ENCODE data around the gene CH25H.
A peak's percentile ranks its signal among the peaks of the same experiment; 100 is the strongest.

CH25H gene

GRCh38 chr10:89160339-89160738 lies 46.8 kb downstream of the CH25H start:
- TF ChIP-seq CTCF (IDR thresholded peaks at IDR 0.05; ENCODE audit: low read depth, low read length) = no peak
- H3K4me3 ChIP-seq (ENCODE audit: low read depth, low read length) = no peak overlapping the region
- no peak for DNase-seq (ENCODE audit: low read depth, low spot score)
- in situ Hi-C loops (cut with HindIII; ENCODE audit: low sequenced_read_pairs) = no loop called here

DNA sequence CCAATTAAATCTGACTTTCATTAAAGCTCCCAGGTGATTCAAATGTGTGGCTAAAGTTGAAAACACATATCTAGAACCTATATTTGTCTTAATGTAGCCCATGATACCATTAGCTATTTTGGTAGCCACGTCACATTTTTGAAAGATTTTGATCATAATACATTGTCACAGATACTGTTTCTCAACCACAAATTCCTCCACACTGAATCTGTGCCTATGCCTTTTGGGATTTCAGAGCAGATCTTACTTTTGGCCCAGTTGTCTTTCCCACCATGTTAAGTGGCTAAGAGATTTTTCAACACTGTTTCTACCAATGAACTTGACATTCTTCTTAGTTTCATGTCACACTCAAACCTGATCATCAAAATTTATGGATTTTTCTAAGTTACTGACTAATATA lies 47.4 kb downstream of the CH25H start:
- no peak for TF ChIP-seq CTCF (IDR thresholded peaks at IDR 0.05; ENCODE audit: low read depth, low read length)
- DNase-seq (ENCODE audit: low read depth, low spot score) = no peak
- in situ Hi-C loops (cut with HindIII; ENCODE audit: low sequenced_read_pairs) = no loop called here
- no peak overlapping the region for H3K4me3 ChIP-seq (ENCODE audit: low read depth, low read length)

- DNase-seq (ENCODE audit: low read depth, low spot score) = no peak
- in situ Hi-C loops (cut with HindIII; ENCODE audit: low sequenced_read_pairs) = no loop called here
- TF ChIP-seq CTCF (IDR thresholded peaks at IDR 0.05; ENCODE audit: low read depth, low read length) = no peak
- no peak overlapping the region for H3K4me3 ChIP-seq (ENCODE audit: low read depth, low read length)
Observed at GRCh38 chr10:89159316-89159715, 47.8 kb downstream of the CH25H start.

DNA sequence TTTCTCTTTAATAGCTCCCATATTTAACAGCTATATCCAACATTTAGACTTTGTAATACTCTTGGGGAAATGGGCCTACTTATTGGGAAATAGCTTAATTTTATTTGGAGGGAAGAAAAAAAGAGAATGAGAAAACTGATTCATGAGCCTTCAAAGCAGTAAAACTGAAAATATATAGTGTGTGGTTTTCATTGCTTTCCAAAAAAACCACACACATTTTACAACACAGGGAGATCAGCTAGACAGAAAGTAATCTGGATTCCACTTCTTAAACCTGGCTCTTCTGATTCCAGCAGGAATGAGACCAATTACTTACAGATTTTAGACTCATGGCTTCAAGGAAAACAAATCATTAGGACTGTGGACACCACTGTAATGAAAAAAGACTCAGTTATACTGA lies 48.7 kb downstream of the CH25H start:
- no peak for TF ChIP-seq CTCF (IDR thresholded peaks at IDR 0.05; ENCODE audit: low read depth, low read length)
- peak; percentile 71 for DNase-seq (ENCODE audit: low read depth, low spot score)
- in situ Hi-C loops (cut with HindIII; ENCODE audit: low sequenced_read_pairs) = no loop called here
- H3K4me3 ChIP-seq (ENCODE audit: low read depth, low read length) = no peak overlapping the region

DNA sequence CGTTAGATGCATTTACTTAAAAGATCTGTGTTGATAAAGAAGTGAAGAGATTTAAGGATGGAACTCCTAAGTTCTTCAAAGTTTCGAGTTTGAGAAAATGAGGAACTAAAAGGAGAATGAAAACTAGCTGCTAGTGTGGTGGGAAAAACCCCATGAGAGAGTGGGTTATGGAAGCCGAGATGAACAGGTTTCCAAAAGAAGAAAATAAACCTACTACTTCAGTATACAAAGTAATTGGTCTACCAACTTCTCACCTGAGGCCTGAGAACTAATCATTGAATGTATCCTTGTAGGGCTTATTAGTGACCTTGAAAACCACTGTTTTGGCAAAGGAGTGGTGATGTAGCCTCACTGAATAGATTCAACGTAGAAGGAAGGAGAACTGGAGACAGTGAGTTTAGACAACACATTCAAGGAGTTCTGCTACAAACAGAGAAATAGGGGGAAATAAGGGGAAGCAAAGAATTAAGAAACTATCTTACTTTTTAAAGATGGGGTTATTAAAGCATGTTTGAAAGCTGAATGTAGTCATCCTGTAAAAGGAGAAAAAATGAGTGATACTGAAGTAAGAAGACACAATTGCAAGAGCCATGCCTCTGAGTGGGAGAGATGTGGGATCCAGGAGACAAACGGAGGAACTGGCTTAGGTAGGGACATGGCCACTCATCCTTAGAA lies 50.8 kb downstream of the CH25H start:
- no peak for TF ChIP-seq CTCF (IDR thresholded peaks at IDR 0.05; ENCODE audit: low read depth, low read length)
- in situ Hi-C loops (cut with HindIII; ENCODE audit: low sequenced_read_pairs) = no loop called here
- H3K4me3 ChIP-seq (ENCODE audit: low read depth, low read length) = no peak overlapping the region
- DNase-seq (ENCODE audit: low read depth, low spot score) = no peak

All from astrocyte of the spinal cord (primary cell).